ENCODE results near the gene PARP9. TPM values are rescaled to one million over a fixed set of nuclear protein-coding genes. Genes with fewer than 3 reads are reported as not detected.
A peak's percentile ranks its signal among the peaks of the same experiment; 100 is the strongest.

The PARP9 gene
- total RNA-seq, 1 donor from 2014 or later = 11.1 TPM

DNA sequence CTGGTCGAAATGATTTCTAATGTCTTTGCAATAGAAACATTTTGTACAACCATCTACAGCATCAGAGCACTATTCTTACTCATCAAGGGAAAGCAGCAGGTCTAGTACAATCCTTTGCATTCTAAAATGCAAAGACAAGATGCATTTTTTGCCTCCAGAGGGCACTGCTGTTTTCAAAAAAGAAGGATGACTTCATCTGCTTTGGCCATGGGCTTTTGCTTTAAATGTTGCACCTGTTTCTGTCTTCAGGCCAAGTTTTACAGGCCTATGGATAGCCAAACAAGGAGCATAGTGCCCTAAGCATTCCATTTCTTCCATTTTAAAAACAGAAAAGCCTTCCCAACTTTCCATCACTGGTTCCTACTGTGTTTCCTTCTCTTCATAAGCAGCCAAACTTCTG is 3.4 kb downstream of the PARP9 start:
- peaks cover 4% of the 10 kb centered on the region for H3K27me3 Mint-ChIP-seq
- H3K36me3 Mint-ChIP-seq = no peaks in the 10 kb centered on the region
- no peak for DNase-seq (ENCODE audit: extremely low spot score, unreplicated experiment)
- peak overlapping the region; percentile 17 for H3K27ac Mint-ChIP-seq
- H3K4me1 Mint-ChIP-seq (ENCODE audit: unreplicated experiment) = peaks cover 10% of the 10 kb centered on the region
- no peaks in the 10 kb centered on the region for H3K9me3 Mint-ChIP-seq
- peak overlapping the region; percentile 35 for H3K4me3 Mint-ChIP-seq
- TF ChIP-seq, protein P1, sequence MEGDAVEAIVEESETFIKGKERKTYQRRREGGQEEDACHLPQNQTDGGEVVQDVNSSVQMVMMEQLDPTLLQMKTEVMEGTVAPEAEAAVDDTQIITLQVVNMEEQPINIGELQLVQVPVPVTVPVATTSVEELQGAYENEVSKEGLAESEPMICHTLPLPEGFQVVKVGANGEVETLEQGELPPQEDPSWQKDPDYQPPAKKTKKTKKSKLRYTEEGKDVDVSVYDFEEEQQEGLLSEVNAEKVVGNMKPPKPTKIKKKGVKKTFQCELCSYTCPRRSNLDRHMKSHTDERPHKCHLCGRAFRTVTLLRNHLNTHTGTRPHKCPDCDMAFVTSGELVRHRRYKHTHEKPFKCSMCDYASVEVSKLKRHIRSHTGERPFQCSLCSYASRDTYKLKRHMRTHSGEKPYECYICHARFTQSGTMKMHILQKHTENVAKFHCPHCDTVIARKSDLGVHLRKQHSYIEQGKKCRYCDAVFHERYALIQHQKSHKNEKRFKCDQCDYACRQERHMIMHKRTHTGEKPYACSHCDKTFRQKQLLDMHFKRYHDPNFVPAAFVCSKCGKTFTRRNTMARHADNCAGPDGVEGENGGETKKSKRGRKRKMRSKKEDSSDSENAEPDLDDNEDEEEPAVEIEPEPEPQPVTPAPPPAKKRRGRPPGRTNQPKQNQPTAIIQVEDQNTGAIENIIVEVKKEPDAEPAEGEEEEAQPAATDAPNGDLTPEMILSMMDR (conservative IDR thresholded peaks at IDR 0.05) = peak; percentile 73

DNA sequence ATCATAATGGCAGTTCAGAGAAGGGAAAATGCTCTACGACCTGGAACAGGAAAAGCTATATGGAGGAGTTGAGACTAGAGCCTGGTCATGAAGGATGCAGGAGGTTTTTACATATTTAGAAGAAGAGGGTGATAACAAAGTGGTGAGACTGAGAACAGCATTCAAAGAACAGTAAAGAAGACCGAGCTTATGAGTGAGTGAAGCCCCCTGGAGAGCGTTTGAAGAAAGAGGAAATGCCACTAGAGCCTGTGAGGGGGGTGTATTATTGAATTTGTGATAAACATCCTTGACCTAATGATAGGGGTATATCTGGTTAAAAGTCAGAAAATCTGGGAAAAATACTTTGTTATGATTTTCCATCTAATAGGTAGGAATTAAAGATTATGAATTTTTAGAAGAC is 4.2 kb downstream of the PARP9 start:
- no peaks in the 10 kb centered on the region for H3K9me3 Mint-ChIP-seq
- H3K27ac Mint-ChIP-seq = no peak overlapping the region
- DNase-seq (ENCODE audit: extremely low spot score, unreplicated experiment) = no peak
- peaks cover 4% of the 10 kb centered on the region for H3K27me3 Mint-ChIP-seq
- H3K36me3 Mint-ChIP-seq = no peaks in the 10 kb centered on the region
- H3K4me1 Mint-ChIP-seq (ENCODE audit: unreplicated experiment) = peaks cover 12% of the 10 kb centered on the region
- TF ChIP-seq, protein P1 (conservative IDR thresholded peaks at IDR 0.05) = no peak
- no peak overlapping the region for H3K4me3 Mint-ChIP-seq

- no peak overlapping the region for H3K27ac Mint-ChIP-seq
- H3K36me3 Mint-ChIP-seq = no peaks in the 10 kb centered on the region
- DNase-seq (ENCODE audit: extremely low spot score, unreplicated experiment) = no peak
- peaks cover 6% of the 10 kb centered on the region for H3K4me1 Mint-ChIP-seq (ENCODE audit: unreplicated experiment)
- no peaks in the 10 kb centered on the region for H3K9me3 Mint-ChIP-seq
- TF ChIP-seq, protein P1 (conservative IDR thresholded peaks at IDR 0.05) = no peak
- no peak overlapping the region for H3K4me3 Mint-ChIP-seq
- H3K27me3 Mint-ChIP-seq = peaks cover 2% of the 10 kb centered on the region
These were observed 5.5 kb downstream of the PARP9 start for GRCh38 chr3:122558605-122559004.

GRCh38 chr3:122557356-122557755 is 6.7 kb downstream of the PARP9 start:
- H3K4me3 Mint-ChIP-seq = no peak overlapping the region
- no peak for DNase-seq (ENCODE audit: extremely low spot score, unreplicated experiment)
- H3K9me3 Mint-ChIP-seq = no peaks in the 10 kb centered on the region
- no peak overlapping the region for H3K27ac Mint-ChIP-seq
- TF ChIP-seq, protein P1 (conservative IDR thresholded peaks at IDR 0.05) = no peak
- H3K4me1 Mint-ChIP-seq (ENCODE audit: unreplicated experiment) = peaks cover 4% of the 10 kb centered on the region
- no peaks in the 10 kb centered on the region for H3K27me3 Mint-ChIP-seq
- H3K36me3 Mint-ChIP-seq = peaks cover 4% of the 10 kb centered on the region

GRCh38 chr3:122555275-122556071 is 8.6 kb downstream of the PARP9 start:
- TF ChIP-seq, protein P1 (conservative IDR thresholded peaks at IDR 0.05) = no peak
- Mint-ChIP-seq H3K4me3 (no peak overlapping the region), H3K36me3 (peaks cover 4% of the 10 kb centered on the region), H3K27ac (peak overlapping the region; percentile 60), H3K27me3 (no peaks in the 10 kb centered on the region), H3K4me1 (ENCODE audit: unreplicated experiment) (peaks cover 4% of the 10 kb centered on the region), H3K9me3 (no peaks in the 10 kb centered on the region)
- DNase-seq (ENCODE audit: extremely low spot score, unreplicated experiment) = no peak
